Measurements from ENCODE around the gene CLIP4. TPM values are rescaled to one million over a fixed set of nuclear protein-coding genes. Genes with fewer than 3 reads are reported as not detected.

The CLIP4 gene
- total RNA-seq, 2 experiments from 2014 or later: not detected

DNA sequence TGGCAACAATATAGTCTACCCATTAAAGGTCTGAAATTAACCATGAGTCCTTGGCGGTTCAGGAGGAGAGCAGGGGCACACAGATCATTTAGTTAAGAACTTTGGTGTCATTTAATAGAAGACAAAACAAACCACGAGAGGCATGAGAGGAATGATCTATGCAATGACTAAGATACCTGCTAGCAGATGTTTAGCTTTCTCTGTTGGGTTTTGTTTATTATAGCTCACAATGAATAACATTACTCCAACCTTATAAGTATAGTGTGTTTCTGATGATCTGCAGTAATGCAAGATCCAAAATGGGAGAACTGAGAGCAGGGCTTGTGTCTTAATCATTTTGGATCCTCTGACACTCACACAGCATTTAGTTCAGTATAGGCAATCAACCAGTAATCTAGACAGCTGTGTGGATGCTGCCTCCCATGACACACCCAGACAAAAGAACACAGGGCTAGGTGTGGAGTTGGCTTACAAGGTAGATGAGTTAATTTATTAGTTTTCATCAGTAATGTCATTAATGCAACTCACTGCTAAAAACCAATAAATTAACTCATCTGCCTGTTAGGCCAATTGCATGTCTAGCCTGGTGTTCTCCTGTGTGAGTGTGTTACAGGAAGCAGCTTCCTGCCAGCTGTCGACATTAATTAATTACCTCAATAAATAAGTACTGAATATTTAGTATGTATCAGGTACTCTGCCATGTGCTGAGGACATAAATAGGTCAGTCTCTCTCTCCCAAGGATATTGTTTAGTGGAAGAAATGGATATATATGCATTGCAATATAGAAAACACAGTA is 92.3 kb downstream of the CLIP4 start:
- BruUV-seq (replicated peaks): no TSS peak
- H2AFZ ChIP-seq (ENCODE audit: low read length): no peak overlapping the region
- no peak overlapping the region for H3K4me3 ChIP-seq (ENCODE audit: low read depth, low read length, poor library complexity, severe bottlenecking)
- ChIA-PET CTCF (ENCODE audit: unreplicated experiment) (no interaction called here), POLR2A (no interaction called here)
- no peaks in the 10 kb centered on the region for H3K36me3 ChIP-seq (ENCODE audit: insufficient read depth, low read length)
- no peaks in the 10 kb centered on the region for H3K4me1 ChIP-seq (ENCODE audit: insufficient read depth, low read length, poor library complexity, severe bottlenecking)
- TF ChIP-seq EZH2phosphoT487 (IDR thresholded peaks at IDR 0.05; ENCODE audit: borderline replicate concordance, low read depth, low read length): no peak
- TF ChIP-seq, protein P1, sequence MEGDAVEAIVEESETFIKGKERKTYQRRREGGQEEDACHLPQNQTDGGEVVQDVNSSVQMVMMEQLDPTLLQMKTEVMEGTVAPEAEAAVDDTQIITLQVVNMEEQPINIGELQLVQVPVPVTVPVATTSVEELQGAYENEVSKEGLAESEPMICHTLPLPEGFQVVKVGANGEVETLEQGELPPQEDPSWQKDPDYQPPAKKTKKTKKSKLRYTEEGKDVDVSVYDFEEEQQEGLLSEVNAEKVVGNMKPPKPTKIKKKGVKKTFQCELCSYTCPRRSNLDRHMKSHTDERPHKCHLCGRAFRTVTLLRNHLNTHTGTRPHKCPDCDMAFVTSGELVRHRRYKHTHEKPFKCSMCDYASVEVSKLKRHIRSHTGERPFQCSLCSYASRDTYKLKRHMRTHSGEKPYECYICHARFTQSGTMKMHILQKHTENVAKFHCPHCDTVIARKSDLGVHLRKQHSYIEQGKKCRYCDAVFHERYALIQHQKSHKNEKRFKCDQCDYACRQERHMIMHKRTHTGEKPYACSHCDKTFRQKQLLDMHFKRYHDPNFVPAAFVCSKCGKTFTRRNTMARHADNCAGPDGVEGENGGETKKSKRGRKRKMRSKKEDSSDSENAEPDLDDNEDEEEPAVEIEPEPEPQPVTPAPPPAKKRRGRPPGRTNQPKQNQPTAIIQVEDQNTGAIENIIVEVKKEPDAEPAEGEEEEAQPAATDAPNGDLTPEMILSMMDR (conservative IDR thresholded peaks at IDR 0.05; ENCODE audit: low read length): no peak
- no peaks in the 10 kb centered on the region for H3K9me2 ChIP-seq (ENCODE audit: insufficient read depth, low read length)
- intact Hi-C loops (cut with micrococcal nuclease; ENCODE audit: unreplicated experiment): no loop called here
- H3K4me2 ChIP-seq (ENCODE audit: low read length): no peak overlapping the region
- no peaks in the 10 kb centered on the region for H4K20me1 ChIP-seq (ENCODE audit: insufficient read depth, low read length)
- no peak for DNase-seq (ENCODE audit: low spot score)
- no peaks in the 10 kb centered on the region for H3K79me2 ChIP-seq (ENCODE audit: insufficient read depth, low read depth, low read length)
- H3K9me3 ChIP-seq (ENCODE audit: low read length): no peaks in the 10 kb centered on the region
- no peak overlapping the region for H3K27ac ChIP-seq (ENCODE audit: low read depth, low read length, poor library complexity, severe bottlenecking)

- H3K36me3 ChIP-seq (ENCODE audit: insufficient read depth, low read length): no peaks in the 10 kb centered on the region
- no TSS peak for BruUV-seq (replicated peaks)
- intact Hi-C loops (cut with micrococcal nuclease; ENCODE audit: unreplicated experiment): no loop called here
- H3K4me1 ChIP-seq (ENCODE audit: insufficient read depth, low read length, poor library complexity, severe bottlenecking): no peaks in the 10 kb centered on the region
- no peaks in the 10 kb centered on the region for H3K9me2 ChIP-seq (ENCODE audit: insufficient read depth, low read length)
- no peak overlapping the region for H3K4me2 ChIP-seq (ENCODE audit: low read length)
- POLR2A ChIA-PET: interaction anchor here (0.6 to 0.7 kb wide), 4 partner anchors 16 to 1361 kb away, joined by 3 to 4 read pairs (median 3); no protein-coding TSS in a partner anchor
- H3K27ac ChIP-seq (ENCODE audit: low read depth, low read length, poor library complexity, severe bottlenecking): no peak overlapping the region
- H3K4me3 ChIP-seq (ENCODE audit: low read depth, low read length, poor library complexity, severe bottlenecking): no peak overlapping the region
- CTCF ChIA-PET (ENCODE audit: unreplicated experiment): no interaction called here
- H2AFZ ChIP-seq (ENCODE audit: low read length): no peak overlapping the region
- TF ChIP-seq, protein P1 (conservative IDR thresholded peaks at IDR 0.05; ENCODE audit: low read length): no peak
- TF ChIP-seq EZH2phosphoT487 (IDR thresholded peaks at IDR 0.05; ENCODE audit: borderline replicate concordance, low read depth, low read length): no peak
- DNase-seq (ENCODE audit: low spot score): no peak
- H4K20me1 ChIP-seq (ENCODE audit: insufficient read depth, low read length): no peaks in the 10 kb centered on the region
- no peaks in the 10 kb centered on the region for H3K9me3 ChIP-seq (ENCODE audit: low read length)
- no peaks in the 10 kb centered on the region for H3K79me2 ChIP-seq (ENCODE audit: insufficient read depth, low read depth, low read length)
Observed at GRCh38 chr2:29209551-29209950, 94.3 kb downstream of the CLIP4 start.

DNA sequence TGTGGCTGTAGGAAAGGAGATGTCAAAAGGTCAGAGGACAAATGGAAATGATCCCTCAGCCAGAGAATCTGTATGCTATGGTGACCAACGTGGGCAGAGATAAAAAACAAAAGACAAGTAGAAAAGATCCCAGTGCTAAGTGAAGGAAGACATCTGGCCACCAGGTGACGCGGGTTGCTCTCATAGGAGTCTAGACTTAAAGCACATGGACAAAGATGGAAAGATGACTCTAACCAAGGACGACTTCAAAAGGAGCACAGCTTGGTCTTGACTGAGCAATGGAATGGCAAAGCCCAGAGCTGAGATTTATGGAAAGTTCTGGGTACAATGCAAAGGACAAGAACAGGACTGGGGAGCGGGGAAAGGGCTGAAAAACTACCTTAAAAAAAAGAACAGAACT is 96.8 kb downstream of the CLIP4 start:
- Histone ChIP-seq H3K4me2 (ENCODE audit: low read length) (no peak overlapping the region), H3K27ac (ENCODE audit: low read depth, low read length, poor library complexity, severe bottlenecking) (no peak overlapping the region), H4K20me1 (ENCODE audit: insufficient read depth, low read length) (no peaks in the 10 kb centered on the region), H3K79me2 (ENCODE audit: insufficient read depth, low read depth, low read length) (no peaks in the 10 kb centered on the region), H2AFZ (ENCODE audit: low read length) (no peak overlapping the region), H3K9me2 (ENCODE audit: insufficient read depth, low read length) (no peaks in the 10 kb centered on the region), H3K36me3 (ENCODE audit: insufficient read depth, low read length) (no peaks in the 10 kb centered on the region), H3K4me1 (ENCODE audit: insufficient read depth, low read length, poor library complexity, severe bottlenecking) (no peaks in the 10 kb centered on the region), H3K9me3 (ENCODE audit: low read length) (no peaks in the 10 kb centered on the region), H3K4me3 (ENCODE audit: low read depth, low read length, poor library complexity, severe bottlenecking) (no peak overlapping the region)
- DNase-seq (ENCODE audit: low spot score): no peak
- intact Hi-C loops (cut with micrococcal nuclease; ENCODE audit: unreplicated experiment): no loop called here
- ChIA-PET CTCF (ENCODE audit: unreplicated experiment) (no interaction called here), POLR2A (no interaction called here)
- TF ChIP-seq, protein P1 (conservative IDR thresholded peaks at IDR 0.05; ENCODE audit: low read length): no peak
- TF ChIP-seq EZH2phosphoT487 (IDR thresholded peaks at IDR 0.05; ENCODE audit: borderline replicate concordance, low read depth, low read length): no peak
- BruUV-seq (replicated peaks): no TSS peak

Measured in OCI-LY7 (cell line).